Measurements from ENCODE around the gene GC. TPM values are rescaled to one million over a fixed set of nuclear protein-coding genes. Genes with fewer than 3 reads are reported as not detected.

GC gene
- total and polyA plus RNA-seq, 10 of the 15 experiments (the other 5 are each of a cell fraction or from before 2014, with no cell fraction given), result 2.3 TPM; not detected in 9

DNA sequence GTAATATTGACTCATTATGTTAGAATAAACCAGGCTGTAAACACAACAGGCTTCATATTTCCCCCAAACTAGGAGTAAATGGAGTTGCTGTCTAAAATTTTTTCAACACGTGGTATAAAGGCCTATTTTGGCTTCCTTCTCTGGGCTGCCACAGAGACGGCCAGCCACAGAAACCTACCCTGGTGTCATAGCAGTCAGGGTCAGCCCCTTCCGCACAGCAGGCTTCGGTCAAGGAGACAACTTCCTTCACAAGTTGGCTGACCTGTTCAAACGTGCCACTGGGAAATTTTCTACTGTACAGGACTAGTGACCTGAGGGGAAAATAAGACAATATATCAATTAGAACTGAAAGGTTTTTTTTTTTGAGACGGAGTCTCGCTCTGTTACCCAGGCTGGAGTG is 15.8 kb downstream of the GC start:
- no peak overlapping the region for H2AFZ ChIP-seq (ENCODE audit: control insufficient read depth, low read depth, low read length)
- no peaks in the 10 kb centered on the region for H4K20me1 ChIP-seq (ENCODE audit: control insufficient read depth, insufficient read depth)
- no peaks in the 10 kb centered on the region for H3K36me3 ChIP-seq (ENCODE audit: control insufficient read depth in 2 of 2, insufficient read depth in 2 of 2, low read length in 1 of 2)
- H3K9ac ChIP-seq (ENCODE audit: control insufficient read depth, insufficient read depth, low read length), result no peak overlapping the region
- CTCF ChIA-PET, result no interaction called here
- no peaks in the 10 kb centered on the region for H3K9me3 ChIP-seq (replicated peaks; ENCODE audit: control insufficient read depth, insufficient read depth, low read length)
- intact Hi-C loops (cut with micrococcal nuclease; ENCODE audit: unreplicated experiment) (no loop called here), in situ Hi-C loops (cut with MboI) (no loop called here)
- TF ChIP-seq DPF2 (IDR thresholded peaks at IDR 0.05), result no peak
- TF ChIP-seq, protein P1, sequence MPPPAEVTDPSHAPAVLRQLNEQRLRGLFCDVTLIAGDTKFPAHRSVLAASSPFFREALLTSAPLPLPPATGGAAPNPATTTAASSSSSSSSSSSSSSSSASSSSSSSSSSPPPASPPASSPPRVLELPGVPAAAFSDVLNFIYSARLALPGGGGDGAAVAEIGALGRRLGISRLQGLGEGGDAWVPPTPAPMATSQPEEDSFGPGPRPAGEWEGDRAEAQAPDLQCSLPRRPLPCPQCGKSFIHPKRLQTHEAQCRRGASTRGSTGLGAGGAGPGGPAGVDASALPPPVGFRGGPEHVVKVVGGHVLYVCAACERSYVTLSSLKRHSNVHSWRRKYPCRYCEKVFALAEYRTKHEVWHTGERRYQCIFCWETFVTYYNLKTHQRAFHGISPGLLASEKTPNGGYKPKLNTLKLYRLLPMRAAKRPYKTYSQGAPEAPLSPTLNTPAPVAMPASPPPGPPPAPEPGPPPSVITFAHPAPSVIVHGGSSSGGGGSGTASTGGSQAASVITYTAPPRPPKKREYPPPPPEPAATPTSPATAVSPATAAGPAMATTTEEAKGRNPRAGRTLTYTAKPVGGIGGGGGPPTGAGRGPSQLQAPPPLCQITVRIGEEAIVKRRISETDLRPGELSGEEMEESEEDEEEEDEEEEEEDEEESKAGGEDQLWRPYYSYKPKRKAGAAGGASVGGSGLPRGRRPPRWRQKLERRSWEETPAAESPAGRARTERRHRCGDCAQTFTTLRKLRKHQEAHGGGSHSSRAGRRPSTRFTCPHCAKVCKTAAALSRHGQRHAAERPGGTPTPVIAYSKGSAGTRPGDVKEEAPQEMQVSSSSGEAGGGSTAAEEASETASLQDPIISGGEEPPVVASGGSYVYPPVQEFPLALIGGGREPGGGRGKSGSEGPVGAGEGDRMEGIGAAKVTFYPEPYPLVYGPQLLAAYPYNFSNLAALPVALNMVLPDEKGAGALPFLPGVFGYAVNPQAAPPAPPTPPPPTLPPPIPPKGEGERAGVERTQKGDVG (CRISPR knock-in tag; IDR thresholded peaks at IDR 0.05), result no peak
- TF ChIP-seq, protein P2, sequence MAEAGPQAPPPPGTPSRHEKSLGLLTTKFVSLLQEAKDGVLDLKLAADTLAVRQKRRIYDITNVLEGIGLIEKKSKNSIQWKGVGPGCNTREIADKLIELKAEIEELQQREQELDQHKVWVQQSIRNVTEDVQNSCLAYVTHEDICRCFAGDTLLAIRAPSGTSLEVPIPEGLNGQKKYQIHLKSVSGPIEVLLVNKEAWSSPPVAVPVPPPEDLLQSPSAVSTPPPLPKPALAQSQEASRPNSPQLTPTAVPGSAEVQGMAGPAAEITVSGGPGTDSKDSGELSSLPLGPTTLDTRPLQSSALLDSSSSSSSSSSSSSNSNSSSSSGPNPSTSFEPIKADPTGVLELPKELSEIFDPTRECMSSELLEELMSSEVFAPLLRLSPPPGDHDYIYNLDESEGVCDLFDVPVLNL (IDR thresholded peaks at IDR 0.05; ENCODE audit: low read depth, low read length), result no peak
- TF ChIP-seq RBBP5 (conservative IDR thresholded peaks at IDR 0.05), result no peak
- TF ChIP-seq JUND (IDR thresholded peaks at IDR 0.05; ENCODE audit: low read depth, low read length), result no peak
- TF ChIP-seq, protein P3, sequence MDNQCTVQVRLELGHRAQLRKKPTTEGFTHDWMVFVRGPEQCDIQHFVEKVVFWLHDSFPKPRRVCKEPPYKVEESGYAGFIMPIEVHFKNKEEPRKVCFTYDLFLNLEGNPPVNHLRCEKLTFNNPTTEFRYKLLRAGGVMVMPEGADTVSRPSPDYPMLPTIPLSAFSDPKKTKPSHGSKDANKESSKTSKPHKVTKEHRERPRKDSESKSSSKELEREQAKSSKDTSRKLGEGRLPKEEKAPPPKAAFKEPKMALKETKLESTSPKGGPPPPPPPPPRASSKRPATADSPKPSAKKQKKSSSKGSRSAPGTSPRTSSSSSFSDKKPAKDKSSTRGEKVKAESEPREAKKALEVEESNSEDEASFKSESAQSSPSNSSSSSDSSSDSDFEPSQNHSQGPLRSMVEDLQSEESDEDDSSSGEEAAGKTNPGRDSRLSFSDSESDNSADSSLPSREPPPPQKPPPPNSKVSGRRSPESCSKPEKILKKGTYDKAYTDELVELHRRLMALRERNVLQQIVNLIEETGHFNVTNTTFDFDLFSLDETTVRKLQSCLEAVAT (IDR thresholded peaks at IDR 0.05), result no peak
- TF ChIP-seq ZNF384 (IDR thresholded peaks at IDR 0.05; ENCODE audit: borderline replicate concordance, low read depth, low read length), result no peak
- TF ChIP-seq MYB (IDR thresholded peaks at IDR 0.05; ENCODE audit: borderline replicate concordance, low read depth, low read length), result no peak
- no peak for TF ChIP-seq FOS (IDR thresholded peaks at IDR 0.05; ENCODE audit: borderline replicate concordance, extremely low read depth, insufficient read length)
- TF ChIP-seq ASH2L (IDR thresholded peaks at IDR 0.05; ENCODE audit: borderline replicate concordance, low read depth), result no peak
- no peak for TF ChIP-seq JUNB (IDR thresholded peaks at IDR 0.05)
- no peak for TF ChIP-seq EZH2 (IDR thresholded peaks at IDR 0.05; ENCODE audit: borderline replicate concordance, control insufficient read depth, low read depth, low read length)
- no peak for TF ChIP-seq STAT1 (conservative IDR thresholded peaks at IDR 0.05)
- TF ChIP-seq ZNF622 (IDR thresholded peaks at IDR 0.05), result no peak
- no peak for TF ChIP-seq EP300 (IDR thresholded peaks at IDR 0.05; ENCODE audit: borderline replicate concordance in 1 of 2, control insufficient read depth in 1 of 2, low read depth in 2 of 2, low read length in 2 of 2)
- FAIRE-seq, result no peak
- no peaks in the 10 kb centered on the region for H3K4me1 ChIP-seq (ENCODE audit: control insufficient read depth, insufficient read depth, low read length)
- no TSS peak for BruUV-seq (replicated peaks)
- no peaks in the 10 kb centered on the region for H3K79me2 ChIP-seq (ENCODE audit: control insufficient read depth, insufficient read depth, low read length)
- WGBS (ENCODE audit: insufficient coverage, insufficient replicate concordance, low lambda C conversion rate, missing lambda C conversion rate), result 40% methylated on average over 7 of the region's 7 CpGs
- SMC1A ChIA-PET (ENCODE audit: uncharacterized antibody, unreplicated experiment), result no interaction called here
- no peak for DNase-seq (ENCODE audit: low read depth, low spot score)
- no peak overlapping the region for H3K4me3 ChIP-seq
- H3K27ac ChIP-seq (ENCODE audit: control insufficient read depth, insufficient read depth), result no peak overlapping the region
- ATAC-seq, result no peak
- RAD21 ChIA-PET (ENCODE audit: unreplicated experiment), result no interaction called here
- POLR2A ChIA-PET, result no interaction called here
- H3K4me2 ChIP-seq (ENCODE audit: control insufficient read depth, insufficient read depth), result no peak overlapping the region
- no peaks in the 10 kb centered on the region for H3K27me3 ChIP-seq (replicated peaks in 1 of 2; ENCODE audit: control insufficient read depth in 2 of 2, insufficient read depth in 2 of 2, low read length in 1 of 2)

Measured in GM12878 (cell line).